Motor neuron (in vitro differentiated cells): ENCODE results near the gene DIPK1B. TPM values are rescaled to one million over a fixed set of nuclear protein-coding genes. Genes with fewer than 3 reads are reported as not detected.

Experiments
- ATAC-seq, 8 experiments: fragments of 200-7000 bp; cut with Tn5 transposase; replicated peaks in 6 of 8; 2 replicates each; pipeline ENCODE4 v1.8.0; 2021; ENCODE audit warnings: mild to moderate bottlenecking in 8 of 8, moderate library complexity in 8 of 8
- H3K27ac ChIP-seq, 2 donors: fragments of 250-450 bp; sonication (Bioruptor Pico); 2 replicates each; pipeline ENCODE4 v1.9.0; 2021; ENCODE audit warnings: antibody characterized with exemption in 2 of 2, mild to moderate bottlenecking in 2 of 2, moderate library complexity in 1 of 2
- H3K4me1 ChIP-seq, 2 donors: fragments of 250-450 bp; sonication (Bioruptor Pico); replicated peaks in 1 of 2; 2 replicates each; pipeline ENCODE4 v1.6.1; 2021; ENCODE audit warnings: antibody characterized with exemption in 2 of 2, mild to moderate bottlenecking in 2 of 2, moderate library complexity in 1 of 2
- H3K4me3 ChIP-seq, 5 donors: fragments of 250-450 bp; sonication (Bioruptor Pico); 2 replicates each; pipeline ENCODE4 v1.9.0; 2021; ENCODE audit warnings: antibody characterized with exemption in 5 of 5, mild to moderate bottlenecking in 5 of 5, moderate library complexity in 4 of 5
- WGBS, 10 experiments: fragments of 450-650 bp; shearing (Covaris generic); methylation state at CpG; one replicate each; pipeline ENCODE4 v1.0.0; 2022; 5-methylcytosine and 5-hydroxymethylcytosine counted together
- in situ Hi-C, 9 experiments: fragments of 400-800 bp; cut with MboI; loops; one replicate each; pipeline ENCODE4 v1.15.0; 2021; ENCODE audit warnings: low sequenced_read_pairs in 9 of 9, low pct_unique_long_range_greater_than_20kb in 2 of 9; ENCODE audit not compliant: unreplicated experiment in 9 of 9
- total RNA-seq, 8 experiments: library from RNA; unstranded; fragments of 300-600 nt; gene quantifications; 2 replicates each; pipeline versions ENCODE4 v1.2.3 to v1.2.4, GENCODE V29; 2022

The DIPK1B gene
- total RNA-seq = 10 to 100 TPM in 6 of 8 experiments, 1 to 10 TPM in 1, under 1 TPM in 1; 0.92 to 44.3 (median 27.8) TPM

DNA sequence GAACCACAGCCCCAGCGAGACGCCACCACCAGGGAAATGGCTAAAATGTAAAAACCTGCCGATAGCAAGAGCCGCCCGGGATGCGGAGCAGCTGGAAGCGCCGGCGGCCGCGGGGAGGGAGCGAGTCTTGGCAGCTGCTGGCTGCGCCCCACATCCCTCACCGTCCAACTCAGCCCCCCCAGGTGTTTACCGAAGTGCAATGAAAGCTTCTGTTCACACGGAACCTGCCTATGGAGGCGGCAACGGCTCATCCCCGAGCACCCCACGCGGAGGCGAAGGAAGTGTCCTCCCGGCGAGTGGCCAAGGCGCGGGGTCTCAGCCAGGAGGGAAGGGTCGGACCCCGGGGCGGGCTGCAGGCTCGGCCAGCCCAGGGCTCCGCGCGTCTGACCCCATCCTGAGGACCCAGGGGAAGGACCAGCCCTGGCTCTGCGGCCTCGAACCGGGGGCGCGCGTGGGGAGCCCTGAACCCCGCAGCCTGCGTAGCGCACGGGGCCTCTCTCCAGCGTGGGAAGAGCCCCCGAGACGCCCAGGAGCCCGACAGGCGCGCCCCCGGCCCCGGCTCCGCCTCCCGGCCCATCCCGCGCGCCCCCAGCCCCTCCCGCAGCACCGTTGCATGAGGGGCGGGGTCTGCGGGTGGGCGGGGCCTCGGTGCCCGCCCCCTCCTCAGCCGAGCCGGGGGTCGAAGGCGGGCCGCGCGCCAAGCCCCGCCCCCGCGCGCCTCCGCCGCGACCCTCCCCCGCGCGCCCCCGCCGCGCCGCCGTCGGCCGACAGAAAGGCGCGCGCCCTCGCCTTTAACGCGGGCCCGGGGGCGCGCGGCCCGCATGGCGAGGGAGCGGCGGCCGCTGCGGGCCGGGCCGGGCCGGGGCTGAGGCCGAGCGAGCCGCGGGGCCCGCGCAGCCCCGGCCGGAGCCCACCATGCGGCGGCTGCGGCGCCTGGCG is at the start of gene DIPK1B:
DIPK1B (plus strand) TSS at position 822 of the 939 bp plus-strand sequence; CDS start at position 916, 94 bp downstream.
- H3K27ac ChIP-seq = peak within 1 kb of the TSS; percentile 48 to 86

DNA sequence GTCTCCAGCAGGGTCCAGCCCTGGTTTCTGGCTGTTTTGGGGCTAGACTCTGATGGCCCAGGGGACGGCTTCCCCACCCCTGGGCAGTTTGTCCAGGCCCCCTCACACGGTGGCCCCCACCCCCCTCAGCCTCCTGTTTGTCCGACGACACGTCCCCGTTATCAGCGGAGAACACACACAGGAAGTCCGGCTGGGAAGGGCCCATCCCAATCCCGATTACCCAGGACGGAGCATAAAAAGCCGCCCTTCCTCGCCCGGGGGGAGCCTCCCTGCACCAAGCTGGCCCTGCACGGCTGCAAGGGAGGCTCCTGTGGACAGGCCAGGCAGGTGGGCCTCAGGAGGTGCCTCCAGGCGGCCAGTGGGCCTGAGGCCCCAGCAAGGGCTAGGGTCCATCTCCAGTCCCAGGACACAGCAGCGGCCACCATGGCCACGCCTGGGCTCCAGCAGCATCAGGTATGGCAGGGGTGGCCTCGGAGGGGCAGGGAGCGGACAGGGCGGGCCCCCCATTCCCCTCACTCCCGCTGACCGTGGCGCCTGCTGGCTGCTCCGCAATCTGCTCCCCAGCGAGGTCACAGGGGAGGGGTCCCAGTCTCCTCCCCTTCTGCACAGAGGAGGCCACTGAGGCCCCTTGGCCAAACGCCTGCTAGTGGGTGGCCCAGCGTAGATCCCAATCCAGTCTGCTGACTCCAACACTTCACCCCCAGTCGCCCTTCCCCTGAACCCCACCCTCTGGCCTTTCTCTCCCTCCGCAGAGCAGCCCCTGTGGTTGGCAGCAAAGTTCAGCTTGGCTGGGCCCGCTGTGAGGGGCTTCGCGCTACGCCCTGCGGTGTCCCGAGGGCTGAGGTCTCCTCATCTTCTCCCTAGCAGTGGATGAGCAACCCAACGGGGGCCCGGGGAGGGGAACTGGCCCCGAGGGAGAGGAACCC is 49.5 kb upstream of the DIPK1B start, which contains the start of gene EGFL7:
EGFL7 (plus strand) TSS at position 261 of the 926 bp plus-strand sequence. CDS start 5,367 bp downstream, outside the sequence.
- Histone ChIP-seq H3K4me1 (peaks cover 24 to 44% of the 10 kb centered on the region in 2 donors), H3K4me3 (no peak within 1 kb of the TSS), H3K27ac (no peak within 1 kb of the TSS)
- no peak for ATAC-seq
- WGBS, 10 experiments = 80% methylated on average over 1 of the region's 38 CpGs; no CpG with 5 or more reads in 9 of the 10 experiments
- in situ Hi-C loops = no loop called here

More for the DNA sequence above, at the start of gene DIPK1B:
- WGBS, 10 experiments = 0 to 30% (median 7%) methylated on average over 2 to 15 of the region's 119 CpGs; no CpG with 5 or more reads in 2 of the 10 experiments
- peak in 6 of 8 experiments; percentile 62 to 75 (median 68) for ATAC-seq
- in situ Hi-C loops = no loop called here
- Histone ChIP-seq H3K4me1 (peaks cover 17 to 23% of the 10 kb centered on the region in 2 donors), H3K4me3 (peak within 1 kb of the TSS; percentile 81 to 99 (median 90))

DNA sequence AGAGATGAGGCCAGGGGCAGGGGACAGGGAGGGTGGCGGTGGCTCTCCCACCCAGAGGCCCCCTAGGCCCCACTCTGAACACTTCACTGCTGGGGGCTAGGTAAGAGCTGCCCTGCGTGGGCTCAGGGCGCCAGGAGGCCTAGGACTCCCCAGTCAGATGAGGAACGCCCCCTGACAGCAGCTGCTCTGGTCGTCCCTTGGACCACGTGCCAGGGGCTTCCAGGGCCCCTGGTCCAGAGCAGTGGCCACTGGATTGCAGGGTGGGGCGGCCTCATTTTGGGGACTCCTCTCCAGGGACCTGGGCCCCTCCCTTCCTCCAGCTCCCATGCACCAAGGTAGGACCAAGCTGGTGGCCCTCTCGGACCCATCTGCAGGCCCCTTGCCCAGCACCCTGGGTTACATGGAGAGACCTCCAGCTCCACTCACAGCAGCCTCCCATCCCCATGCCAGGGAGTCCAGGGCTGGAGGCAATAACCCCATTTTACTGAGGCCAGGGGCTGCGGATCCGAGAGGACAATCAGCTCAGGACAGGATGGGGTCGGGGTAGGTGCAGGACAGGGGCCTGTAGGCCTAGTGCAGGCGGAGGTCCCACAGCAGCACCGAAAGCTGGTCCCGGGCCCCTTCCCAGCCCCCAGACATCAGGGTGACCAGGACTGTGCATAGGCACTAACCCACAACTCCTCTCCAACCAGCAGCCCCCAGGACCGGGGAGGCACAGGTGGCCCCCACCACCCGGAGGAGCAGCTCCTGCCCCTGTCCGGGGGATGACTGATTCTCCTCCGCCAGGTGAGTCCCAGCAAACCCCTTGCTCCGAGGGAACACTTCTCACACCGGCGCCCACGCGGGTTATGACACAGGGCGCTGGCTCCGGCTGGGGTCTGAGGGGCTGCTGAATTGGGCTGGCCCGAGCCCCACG is 48.1 kb upstream of the DIPK1B start:
- Histone ChIP-seq H3K27ac (no peak overlapping the region), H3K4me1 (peaks cover 24 to 44% of the 10 kb centered on the region in 2 donors), H3K4me3 (no peak overlapping the region)
- WGBS, 10 experiments = 92 to 100% (median 100%) methylated on average over 2 to 7 of the region's 27 CpGs; no CpG with 5 or more reads in 5 of the 10 experiments
- in situ Hi-C loops = no loop called here
- ATAC-seq = no peak

DNA sequence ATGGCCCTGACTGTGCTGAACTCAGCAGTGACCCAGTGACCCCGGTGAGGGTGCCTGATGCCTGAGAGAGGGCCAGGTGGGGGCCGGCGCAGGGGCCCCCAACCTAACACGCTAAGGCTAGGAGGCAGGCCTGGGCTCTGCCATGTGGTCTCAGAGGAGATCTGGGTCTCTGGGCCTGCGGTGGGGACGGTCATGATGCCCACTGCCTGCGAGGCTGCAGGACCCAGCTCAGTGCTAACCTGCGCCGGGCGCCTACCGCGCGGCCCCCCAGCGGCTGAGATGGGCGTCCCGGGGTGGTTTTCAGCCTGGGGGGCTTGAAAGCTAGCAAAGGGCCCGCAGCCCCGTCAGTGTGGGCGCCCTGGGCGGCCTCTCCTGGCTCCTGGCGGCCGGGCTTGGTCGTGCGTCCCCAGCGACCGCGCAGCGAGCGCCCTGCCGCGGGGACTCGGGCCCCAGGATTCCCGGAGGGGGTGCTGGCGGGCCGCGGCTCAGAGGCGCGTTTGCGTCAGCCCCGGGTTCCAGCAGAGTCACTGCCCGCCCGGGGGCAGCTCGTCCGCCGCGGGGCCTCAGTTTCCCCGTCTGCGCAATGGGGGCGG is 47.2 kb upstream of the DIPK1B start:
- peak; percentile 18 to 70 (median 28) for ATAC-seq
- Histone ChIP-seq H3K4me1 (peaks cover 24 to 44% of the 10 kb centered on the region in 2 donors), H3K27ac (no peak overlapping the region), H3K4me3 (peak overlapping the region; percentile 26 to 40 (median 33))
- in situ Hi-C loops = no loop called here
- WGBS, 10 experiments = 40 to 100% (median 47%) methylated on average over 1 to 3 of the region's 49 CpGs; no CpG with 5 or more reads in 7 of the 10 experiments

DNA sequence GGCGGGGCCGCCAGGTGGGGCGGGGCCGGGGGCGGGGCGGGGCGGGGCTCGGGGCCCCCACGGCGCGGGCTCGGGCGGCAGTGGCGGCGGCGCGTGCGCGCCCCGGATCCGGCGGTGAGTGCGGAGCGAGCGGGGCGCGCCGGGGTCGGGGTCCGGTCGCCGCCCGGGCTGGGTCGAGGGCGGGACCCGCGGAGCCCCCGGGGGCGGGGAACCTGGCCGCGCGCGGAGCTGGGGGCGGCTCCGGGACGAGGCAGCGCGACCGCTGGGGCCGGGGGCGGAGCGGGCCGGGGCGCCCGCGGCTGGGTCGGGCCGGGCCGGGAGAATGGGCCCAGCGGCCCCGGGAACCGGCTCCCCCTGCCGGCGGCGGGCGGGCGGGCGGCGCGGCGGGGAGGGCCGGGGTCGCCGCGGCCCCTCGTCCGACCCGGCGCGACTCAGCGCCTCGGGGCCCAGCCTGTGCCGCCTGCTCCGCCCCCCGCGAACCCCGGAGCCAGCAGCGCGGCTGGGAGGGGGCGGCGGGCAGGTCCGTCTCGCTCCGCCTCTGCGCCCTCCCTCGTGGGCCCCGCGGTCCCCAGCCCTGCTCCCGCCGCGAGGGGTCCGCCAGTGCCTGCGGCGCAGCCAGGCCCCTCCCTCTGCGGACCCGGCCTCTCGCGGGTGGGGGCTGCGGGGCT is 46.5 kb upstream of the DIPK1B start:
- no CpG with 5 or more reads among the region's 109 CpGs for WGBS, 10 experiments
- peaks cover 24 to 44% of the 10 kb centered on the region in 2 donors for H3K4me1 ChIP-seq
- in situ Hi-C loops = no loop called here
- ATAC-seq = peak; percentile 42 to 72 (median 60)
- H3K4me3 ChIP-seq = peak overlapping the region; percentile 26 to 40 (median 33)
- no peak overlapping the region for H3K27ac ChIP-seq

DNA sequence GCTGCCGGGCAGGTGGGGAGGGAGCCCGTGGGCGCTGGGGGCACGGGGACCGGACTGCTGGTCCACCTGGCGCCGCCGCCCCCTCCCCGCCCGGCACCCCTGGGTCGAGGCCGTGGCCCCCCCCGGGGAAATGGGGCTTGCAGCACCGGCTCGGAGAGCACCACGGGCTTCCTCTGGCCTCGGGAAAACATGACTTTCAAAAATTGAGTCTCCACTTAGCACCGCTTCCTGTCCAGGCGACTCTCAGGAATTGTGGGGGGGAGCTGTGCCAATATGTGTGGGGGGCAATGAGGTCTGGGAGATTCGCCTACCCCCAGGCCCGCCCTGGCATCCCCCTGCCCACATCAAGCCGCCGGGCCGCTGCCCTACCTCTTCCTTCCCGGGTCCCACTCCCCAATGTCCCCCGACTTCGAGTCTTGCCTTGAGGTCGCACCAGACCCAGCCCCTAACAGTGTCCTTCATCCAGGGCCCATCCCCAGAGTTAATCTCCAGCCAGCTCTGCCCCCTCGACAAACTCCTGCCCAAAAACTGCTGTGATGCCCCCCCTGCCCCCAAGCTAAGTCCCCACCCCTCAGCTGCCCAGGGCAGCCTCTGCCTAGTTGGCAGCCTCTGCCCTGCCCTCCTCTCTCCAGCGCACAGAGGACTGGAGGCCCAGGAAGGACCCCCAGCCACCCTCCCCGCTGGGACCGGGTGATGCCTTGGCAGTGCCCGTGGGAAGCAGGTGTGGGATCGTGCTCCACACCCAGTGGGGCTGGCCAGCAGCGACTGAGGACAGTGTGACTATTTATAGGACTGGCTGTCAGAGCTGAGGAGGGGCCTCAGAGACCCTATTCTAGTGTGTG is 45.8 kb upstream of the DIPK1B start:
- H3K4me1 ChIP-seq = peaks cover 27 to 47% of the 10 kb centered on the region in 2 donors
- H3K27ac ChIP-seq = no peak overlapping the region
- in situ Hi-C loops = no loop called here
- ATAC-seq = peak in 6 of 8 experiments; percentile 1 to 19 (median 6)
- H3K4me3 ChIP-seq = peak overlapping the region; percentile 26 to 40 (median 33)
- WGBS, 10 experiments = no CpG with 5 or more reads among the region's 35 CpGs

DNA sequence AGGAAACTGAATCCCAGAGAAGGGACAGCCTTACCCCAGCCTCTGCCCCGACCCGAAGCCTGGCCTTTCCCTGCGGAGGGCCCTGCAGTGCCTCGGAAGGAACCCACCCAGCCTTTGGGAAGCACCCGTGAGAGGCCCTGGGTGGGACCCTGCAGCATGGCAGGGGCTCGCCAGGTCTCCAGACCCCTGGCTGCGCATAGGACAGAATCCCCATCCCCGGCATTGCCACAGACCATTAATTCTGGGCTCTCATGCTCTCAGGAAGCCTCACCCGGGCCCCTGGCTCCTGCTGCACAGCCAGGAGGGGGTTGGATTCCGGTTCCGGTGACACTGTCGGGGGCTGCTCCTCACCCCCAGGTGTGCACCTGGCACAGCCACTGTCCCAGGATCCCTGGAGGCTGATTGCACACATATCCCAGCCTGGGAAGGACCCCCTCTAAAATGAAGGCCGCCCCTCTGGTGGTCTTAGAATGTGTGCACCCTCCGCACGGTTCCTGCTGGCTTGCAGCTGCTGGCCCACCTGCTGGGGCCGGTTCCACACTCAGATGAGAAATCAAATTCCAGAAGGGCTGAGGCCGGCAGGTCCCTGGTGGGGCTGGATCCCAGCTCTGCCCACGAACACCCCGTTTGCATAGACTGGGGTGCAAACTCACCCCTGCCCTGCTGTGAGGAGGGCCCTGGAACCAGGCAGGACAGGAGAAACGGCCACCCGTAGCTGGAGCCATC is 45.0 kb upstream of the DIPK1B start:
- no peak overlapping the region for H3K4me3 ChIP-seq
- H3K4me1 ChIP-seq = peaks cover 27 to 47% of the 10 kb centered on the region in 2 donors
- WGBS, 10 experiments = 56 to 72% (median 71%) methylated on average over 6 to 7 of the region's 21 CpGs; no CpG with 5 or more reads in 7 of the 10 experiments
- in situ Hi-C loops = no loop called here
- no peak for ATAC-seq
- no peak overlapping the region for H3K27ac ChIP-seq

DNA sequence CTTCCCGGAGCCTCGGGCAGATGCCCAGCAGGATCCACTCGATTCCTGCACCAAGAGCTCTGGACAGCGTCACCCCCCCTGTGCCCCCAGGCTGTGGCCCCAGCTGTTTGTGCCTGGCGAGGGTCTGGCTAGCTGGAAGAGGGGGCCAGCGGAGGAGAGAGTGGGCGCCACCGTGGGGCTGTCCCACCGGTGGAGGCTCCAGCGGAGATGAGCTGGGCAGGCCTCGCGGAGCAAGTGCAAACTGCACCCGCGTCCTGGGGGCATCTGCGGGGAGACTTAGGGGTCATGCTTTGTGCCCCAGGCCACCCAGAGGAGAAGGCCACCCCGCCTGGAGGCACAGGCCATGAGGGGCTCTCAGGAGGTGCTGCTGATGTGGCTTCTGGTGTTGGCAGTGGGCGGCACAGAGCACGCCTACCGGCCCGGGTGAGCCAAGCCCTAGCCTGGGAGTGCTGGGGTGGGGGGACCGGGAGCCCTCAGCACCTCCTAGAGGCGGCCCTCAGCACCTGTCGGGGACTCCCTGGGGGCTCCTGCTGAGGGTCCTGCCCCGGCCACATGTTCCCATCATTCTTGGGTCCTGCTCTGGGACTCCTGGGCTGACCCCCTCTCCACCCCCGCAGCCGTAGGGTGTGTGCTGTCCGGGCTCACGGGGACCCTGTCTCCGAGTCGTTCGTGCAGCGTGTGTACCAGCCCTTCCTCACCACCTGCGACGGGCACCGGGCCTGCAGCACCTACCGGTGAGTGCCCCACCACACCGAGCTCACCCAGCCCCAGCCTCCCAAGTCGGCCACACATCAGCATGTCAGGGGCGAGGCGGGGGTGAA is 44.2 kb upstream of the DIPK1B start:
- in situ Hi-C loops = no loop called here
- H3K27ac ChIP-seq = no peak overlapping the region
- 80 to 100% methylated on average over 4 of the region's 40 CpGs; no CpG with 5 or more reads in 8 of the 10 experiments for WGBS, 10 experiments
- H3K4me3 ChIP-seq = no peak overlapping the region
- H3K4me1 ChIP-seq = peaks cover 27 to 44% of the 10 kb centered on the region in 2 donors
- ATAC-seq = no peak

DNA sequence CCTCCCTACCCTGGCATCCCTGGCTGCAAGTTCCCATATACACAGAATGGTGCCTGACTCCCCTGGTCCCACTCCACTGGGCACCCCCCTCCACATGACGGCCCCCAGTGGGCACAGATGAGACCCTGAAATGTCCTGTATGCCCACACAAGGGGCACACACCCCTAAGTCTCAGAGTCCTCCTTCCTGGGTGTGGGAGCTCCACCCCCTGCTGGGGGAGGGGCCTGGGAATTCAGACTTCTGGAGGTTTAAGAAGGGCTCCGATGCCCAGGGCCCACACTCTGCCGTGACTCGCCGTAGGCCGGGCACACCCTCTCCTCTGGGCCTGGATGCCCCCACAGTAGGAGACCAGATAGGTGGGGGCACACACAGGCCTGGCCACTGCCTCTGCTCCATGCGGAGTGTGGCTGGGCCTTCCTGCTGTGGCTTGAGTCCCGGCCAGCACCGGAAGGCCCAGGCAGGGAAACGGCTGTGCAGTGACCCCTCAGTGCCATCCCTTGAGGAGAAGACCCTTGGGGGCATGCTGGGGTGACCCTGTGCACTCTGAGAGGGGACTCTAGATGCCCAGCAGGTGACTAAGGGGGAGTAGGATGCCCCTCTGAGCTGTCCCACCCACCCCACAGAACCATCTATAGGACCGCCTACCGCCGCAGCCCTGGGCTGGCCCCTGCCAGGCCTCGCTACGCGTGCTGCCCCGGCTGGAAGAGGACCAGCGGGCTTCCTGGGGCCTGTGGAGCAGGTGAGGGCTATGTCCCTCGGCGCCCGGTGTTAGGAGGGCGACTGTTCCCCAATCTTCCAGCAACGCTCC is 43.2 kb upstream of the DIPK1B start:
- no peak overlapping the region for H3K27ac ChIP-seq
- in situ Hi-C loops = no loop called here
- 92% methylated on average over 10 of the region's 23 CpGs; no CpG with 5 or more reads in 9 of the 10 experiments for WGBS, 10 experiments
- ATAC-seq = no peak
- H3K4me3 ChIP-seq = no peak overlapping the region
- peaks cover 30 to 34% of the 10 kb centered on the region in 2 donors for H3K4me1 ChIP-seq
